ENCODE data around the gene KPTN.
"Not testable (repeated sequence)": the region's sequence is repeated elsewhere in the genome, so short reads cannot be mapped to it uniquely, and the experiment has no call there.

DNA sequence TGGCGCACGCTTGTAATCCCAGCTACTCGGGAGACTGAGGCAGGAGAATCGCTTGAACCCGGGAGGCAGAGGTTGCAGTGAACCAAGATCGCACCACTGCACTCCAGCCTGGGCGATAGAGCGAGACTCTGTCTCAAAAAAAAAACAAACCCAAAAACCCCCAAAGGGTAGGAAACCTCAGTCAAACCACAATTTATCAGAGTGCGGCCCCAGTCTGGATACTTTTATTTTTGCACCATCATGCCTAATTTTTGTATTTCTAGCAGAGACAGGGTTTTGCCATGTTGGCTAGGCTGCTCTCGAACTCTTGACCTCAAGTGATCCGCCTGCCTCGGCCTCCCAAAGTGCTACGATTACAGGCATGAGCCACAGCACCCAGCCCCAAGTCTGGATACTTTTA is 2.2 kb upstream of the KPTN start:
- TF ChIP-seq POLR2A, CTCF (IDR thresholded peaks at IDR 0.05): not testable (repeated sequence)

Measured in body of pancreas (tissue), 4 donors.